GM12891 (cell line): ENCODE results near the gene TMEM143.
A peak's percentile ranks its signal among the peaks of the same experiment; 100 is the strongest.

ENCODE experiments used
- DNase-seq: peaks from one replicate; pipeline ENCODE4 v3.0.0; 2011; ENCODE audit warnings: low spot score; ENCODE audit not compliant: insufficient read length
- FAIRE-seq: peaks from 2 replicates; lab custom pipeline; 2011; peaks lifted over from hg19 to GRCh38; lab: Jason Lieb, UNC
- PAX5 ChIP-seq: IDR thresholded peaks from 2 replicates; pipeline ENCODE4 v1.6.1; 2011; ENCODE audit warnings: low read length, moderate library complexity, mild to moderate bottlenecking; ENCODE audit not compliant: insufficient read depth, severe bottlenecking
- POLR2A ChIP-seq: IDR thresholded peaks from 2 replicates; pipeline ENCODE4 v1.6.1; 2011; ENCODE audit warnings: low read depth, low read length, control low read depth
- POLR2AphosphoS5 ChIP-seq: IDR thresholded peaks from 2 replicates; pipeline ENCODE4 v1.6.1; 2011; ENCODE audit warnings: low read depth, low read length, control low read depth
- POU2F2 ChIP-seq: IDR thresholded peaks from 2 replicates; pipeline ENCODE4 v1.6.1; 2011; ENCODE audit warnings: low read depth, mild to moderate bottlenecking, control low read depth, low read length, moderate library complexity
- SPI1 ChIP-seq: IDR thresholded peaks from 2 replicates; pipeline ENCODE4 v1.6.1; 2011; ENCODE audit warnings: low read depth, low read length, control low read depth
- TAF1 ChIP-seq: IDR thresholded peaks from 2 replicates; pipeline ENCODE4 v1.6.1; 2011; ENCODE audit warnings: low read depth, low read length, control low read depth

Gene TMEM143

DNA sequence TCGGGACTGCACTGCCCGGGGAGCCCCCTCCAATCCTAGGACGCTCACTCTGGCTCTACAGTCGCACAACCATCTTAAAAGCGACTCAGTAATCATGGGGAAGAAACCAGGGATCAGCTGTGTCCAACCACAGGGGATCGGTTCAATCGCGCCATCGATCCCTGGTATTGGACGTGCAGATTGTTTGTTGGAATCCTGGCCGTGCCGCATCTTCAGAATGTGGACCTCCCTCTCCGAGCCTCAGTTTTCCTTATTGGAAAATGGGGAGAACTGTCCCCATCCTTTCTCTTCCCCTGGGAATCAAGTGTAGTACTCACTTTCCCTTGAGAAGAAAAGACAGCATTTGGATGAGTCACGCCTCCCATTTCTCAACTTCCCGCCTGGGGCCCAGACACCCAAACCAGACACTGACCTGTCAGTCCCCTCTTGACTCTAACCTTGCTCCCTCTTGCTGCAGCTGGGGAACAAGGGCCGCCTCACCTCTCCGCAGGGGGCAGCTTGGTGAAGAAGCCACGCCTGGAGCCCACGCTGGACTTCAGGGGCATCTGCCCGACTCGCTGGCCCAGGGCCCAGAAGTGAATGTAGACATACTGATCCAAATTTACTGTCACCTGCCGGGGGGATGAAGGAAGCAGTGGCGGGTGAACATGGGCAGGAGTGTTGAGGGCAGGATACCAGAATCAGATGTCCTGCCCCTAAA, 20.7 kb downstream of the TMEM143 start:
- FAIRE-seq (no peak), DNase-seq (no peak)
- TF ChIP-seq POLR2AphosphoS5 (no peak), TAF1 (no peak), POU2F2 (no peak), SPI1 (no peak), PAX5 (no peak), POLR2A (no peak)

DNA sequence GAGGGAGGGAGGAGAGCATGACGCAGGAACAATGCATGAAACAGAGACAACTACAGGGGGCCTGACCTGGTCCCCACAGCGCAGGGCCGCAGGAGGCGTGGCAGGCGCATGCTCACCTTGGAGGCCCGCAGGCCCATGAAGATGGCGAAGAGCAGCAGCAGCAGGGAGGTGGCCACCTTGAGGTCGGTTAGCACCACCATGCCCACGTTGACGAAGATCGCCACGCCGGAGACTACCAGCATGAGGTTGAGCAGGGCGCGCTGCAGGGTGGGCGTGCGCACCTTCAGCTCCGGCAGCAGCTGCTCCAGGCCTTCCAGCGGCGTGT, 21.4 kb downstream of the TMEM143 start:
- TF ChIP-seq POLR2AphosphoS5 (no peak), TAF1 (no peak), PAX5 (no peak), POU2F2 (no peak), POLR2A (no peak), SPI1 (no peak)
- FAIRE-seq (no peak), DNase-seq (no peak)

DNA sequence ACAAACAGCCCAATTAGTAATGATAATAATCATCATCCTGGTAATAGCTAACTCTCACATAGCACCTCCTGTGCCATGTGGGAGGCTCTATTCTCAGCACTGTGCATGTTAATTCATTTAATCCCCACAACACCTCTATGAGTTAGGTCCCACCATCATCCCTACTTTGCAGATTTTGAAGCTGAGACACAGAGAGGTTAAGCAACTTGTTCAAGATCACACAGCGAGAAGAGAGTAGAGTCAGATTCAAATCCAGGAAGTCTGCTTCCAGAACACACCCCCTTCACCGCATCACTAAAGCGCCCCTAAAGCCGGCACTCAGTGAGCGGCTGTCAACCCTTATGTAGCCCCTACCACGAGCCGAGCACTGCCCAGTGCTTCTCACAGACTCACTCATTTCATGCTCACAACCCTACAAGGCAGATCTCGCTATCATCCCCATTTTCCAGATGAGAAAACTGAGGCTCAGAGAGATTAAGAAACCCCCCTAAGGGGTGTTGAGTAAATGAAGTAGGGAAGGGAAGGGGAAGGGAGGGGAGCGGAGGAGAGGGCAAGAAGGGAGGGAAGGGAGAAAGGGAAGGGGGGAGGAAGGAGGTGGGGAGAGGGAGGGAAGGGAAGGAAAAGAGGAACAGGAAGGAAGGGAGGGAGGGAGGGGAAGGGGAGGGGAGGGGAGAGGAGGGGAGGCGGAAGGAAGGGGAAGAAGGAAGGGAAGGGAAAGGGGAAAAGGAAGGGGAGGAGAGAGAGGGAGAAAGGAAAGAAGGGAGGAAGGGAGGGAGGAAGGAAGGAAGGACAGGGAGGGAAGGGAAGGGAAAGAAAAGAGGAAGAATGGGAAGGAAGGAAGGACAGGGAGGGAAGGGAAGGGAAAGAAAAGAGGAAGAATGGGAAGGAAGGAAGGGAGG, 22.0 kb downstream of the TMEM143 start:
- FAIRE-seq (no peak), DNase-seq (no peak)
- TF ChIP-seq POU2F2 (no peak), PAX5 (no peak), SPI1 (no peak), TAF1 (no peak), POLR2A (no peak), POLR2AphosphoS5 (no peak)

GRCh38 chr19:48340995-48341394, 22.7 kb downstream of the TMEM143 start:
- no peak for FAIRE-seq
- no peak for DNase-seq

DNA sequence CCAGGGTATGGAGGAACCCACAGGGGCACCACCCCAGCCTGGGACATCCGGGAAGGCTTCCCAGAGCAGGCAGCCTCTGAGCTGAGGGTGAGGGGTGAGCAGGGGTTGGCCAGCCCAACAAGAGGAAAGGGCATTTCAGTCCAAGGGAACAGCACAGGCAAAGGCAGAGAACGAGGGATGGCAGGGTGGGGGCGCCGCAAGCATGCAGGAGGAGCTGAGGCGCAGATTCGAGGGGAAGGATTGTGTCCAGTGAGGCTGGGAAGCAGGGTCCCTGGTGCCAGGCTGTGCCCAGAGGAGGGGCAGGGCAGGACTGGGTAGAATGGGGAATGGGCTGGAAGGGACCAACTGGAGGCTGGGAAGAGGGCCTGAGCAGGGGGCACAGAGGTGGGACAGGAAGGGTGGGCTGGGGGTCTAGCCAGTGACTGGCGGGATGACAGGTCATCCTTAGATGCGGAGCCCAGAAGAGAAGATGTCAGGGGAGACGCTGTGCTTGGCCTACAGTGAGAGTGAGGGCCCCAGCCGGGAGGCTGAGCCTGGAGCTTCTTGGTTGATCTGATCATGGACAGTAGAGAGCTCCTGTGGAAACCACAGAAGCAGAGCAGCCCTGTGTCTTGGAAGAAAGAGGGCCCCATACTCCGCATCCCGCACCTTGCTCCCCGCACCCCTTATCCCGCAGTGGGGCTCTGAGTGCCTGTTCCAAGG, 24.8 kb downstream of the TMEM143 start:
- FAIRE-seq: no peak
- DNase-seq: no peak
- TF ChIP-seq POLR2A (no peak), PAX5 (no peak), TAF1 (no peak), POU2F2 (no peak), SPI1 (no peak), POLR2AphosphoS5 (no peak)

More at GRCh38 chr19:48340995-48341394, 22.7 kb downstream of the TMEM143 start:
- TF ChIP-seq POLR2A (no peak), POLR2AphosphoS5 (no peak), PAX5 (no peak), SPI1 (no peak)

- TF ChIP-seq PAX5 (no peak), POLR2AphosphoS5 (no peak), POLR2A (no peak), TAF1 (no peak), SPI1 (no peak), POU2F2 (no peak)
- DNase-seq (no peak), FAIRE-seq (no peak)
Observed at GRCh38 chr19:48338253-48338755, 25.4 kb downstream of the TMEM143 start.

DNA sequence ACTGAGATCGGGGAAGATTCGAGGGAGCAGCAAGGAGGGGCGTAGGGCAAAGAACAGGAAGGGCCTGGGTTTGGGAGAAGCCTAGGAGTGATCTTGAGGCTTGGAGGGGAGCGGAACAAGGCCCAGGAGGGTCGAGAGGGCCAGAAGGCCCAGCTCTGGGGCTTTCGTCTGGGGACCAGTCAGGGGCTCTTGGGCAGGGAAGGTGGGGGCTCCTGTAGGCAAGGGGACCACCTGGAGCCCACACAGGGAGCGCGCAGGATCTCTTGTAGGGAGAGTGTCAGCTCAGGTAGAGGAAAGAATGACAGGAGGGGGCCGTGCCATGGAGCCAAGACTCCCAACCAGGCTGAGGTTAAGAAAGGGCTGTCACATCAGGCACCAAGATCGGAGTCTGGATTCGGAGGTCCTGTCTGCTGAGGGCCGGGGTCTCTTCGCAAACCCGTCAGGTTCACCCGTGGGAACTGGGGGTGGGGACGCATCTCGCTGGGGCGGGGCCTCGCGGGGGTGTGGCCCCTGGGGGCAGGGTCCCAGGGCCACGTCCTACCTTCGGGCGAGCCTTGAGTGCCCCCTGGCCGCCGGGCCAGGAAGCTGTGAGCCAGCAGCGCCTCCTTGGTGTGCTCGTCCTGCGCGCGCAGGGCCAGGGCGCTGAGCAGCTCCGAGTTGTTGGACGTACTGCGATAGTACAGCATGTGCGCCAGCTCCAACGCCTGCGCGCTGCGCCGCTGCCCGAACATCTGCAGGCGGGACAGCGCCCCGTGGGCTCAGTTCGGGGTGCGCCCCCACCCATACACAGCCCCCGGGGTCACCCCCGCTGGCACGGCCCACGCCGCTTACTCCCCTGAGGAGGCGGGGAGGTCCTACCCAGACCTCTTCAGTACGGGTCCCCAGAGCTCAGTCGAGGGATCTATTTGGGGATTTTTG, 30.0 kb downstream of the TMEM143 start:
- TF ChIP-seq TAF1: no peak
- 0 out of 2 replicates have a peak, but pooled peaks have one; percentile 6 for TF ChIP-seq POLR2A
- FAIRE-seq (peak; percentile 97), DNase-seq (peak; percentile 96)

DNA sequence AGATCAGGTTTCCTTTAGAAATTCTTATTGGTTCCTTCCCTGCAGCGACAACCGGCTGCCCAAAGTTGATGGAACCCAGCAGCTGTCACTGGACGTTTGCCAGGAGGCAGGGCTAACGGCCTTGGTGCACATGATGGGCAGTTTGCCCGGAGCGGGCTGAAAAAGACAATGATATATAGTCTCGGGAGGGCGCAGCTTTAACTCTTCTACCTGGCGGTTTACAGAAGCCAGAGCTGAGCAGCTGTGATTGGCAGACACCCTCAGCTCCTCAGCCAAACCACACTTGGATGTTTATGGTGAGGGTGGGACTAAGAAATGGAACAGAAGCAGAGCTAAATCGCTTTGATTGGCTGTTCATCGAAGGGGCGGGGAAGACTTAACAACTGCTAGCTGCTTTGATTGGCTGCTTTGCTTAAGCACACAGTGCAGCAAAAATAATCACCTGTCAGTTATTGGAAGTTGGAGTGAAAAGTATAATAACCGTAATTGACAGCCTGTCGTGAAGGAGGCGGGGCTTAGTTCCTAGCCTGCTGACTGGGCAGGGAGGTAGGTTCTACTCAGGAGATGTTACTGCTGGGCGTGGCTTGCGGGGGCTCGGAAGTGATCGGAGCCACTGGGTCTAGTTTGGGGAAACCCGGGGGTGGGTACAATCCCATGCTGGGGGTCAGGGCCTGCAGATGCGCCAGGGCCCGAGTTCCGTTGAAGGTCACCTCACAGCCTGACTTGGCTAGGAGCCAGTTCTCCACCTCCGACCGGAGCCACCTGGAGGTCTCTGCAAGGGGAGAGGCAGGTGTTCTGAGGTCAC, 30.9 kb downstream of the TMEM143 start:
- DNase-seq: peak; percentile 86
- FAIRE-seq: peak; percentile 99
- 0 out of 2 replicates have a peak, but pooled peaks have one; percentile 4 for TF ChIP-seq POLR2A
- no peak for TF ChIP-seq PAX5
